ENCODE data around the gene MAGEB17. TPM values are rescaled to one million over a fixed set of nuclear protein-coding genes. Genes with fewer than 3 reads are reported as not detected.

MAGEB17 gene
- polyA plus RNA-seq, 1 of the 3 experiments (the other 2 are of a cell fraction): 0.13 TPM

GRCh38 chrX:16172391-16172790 is 5.1 kb downstream of the MAGEB17 start:
- TF ChIP-seq GABPA (IDR thresholded peaks at IDR 0.05; ENCODE audit: low read depth) (no peak), NRF1 (IDR thresholded peaks at IDR 0.05; ENCODE audit: low read depth, low read length) (no peak), RCOR1 (IDR thresholded peaks at IDR 0.05; ENCODE audit: low read length) (no peak), MEF2A (IDR thresholded peaks at IDR 0.05; ENCODE audit: borderline replicate concordance, low read depth) (no peak), MXI1 (IDR thresholded peaks at IDR 0.05; ENCODE audit: low read depth, low read length) (no peak), PBX3 (IDR thresholded peaks at IDR 0.05) (no peak), TAF1 (IDR thresholded peaks at IDR 0.05; ENCODE audit: borderline replicate concordance, low read depth, low read length) (no peak), GATA2 (CRISPR knock-in tag; IDR thresholded peaks at IDR 0.05) (no peak)
- no peaks in the 10 kb centered on the region for H3K9me2 ChIP-seq
- H3K27me3 ChIP-seq (ENCODE audit: insufficient read depth): no peaks in the 10 kb centered on the region
- H3K9me3 ChIP-seq: no peaks in the 10 kb centered on the region
- no peak for DNase-seq
- WGBS (ENCODE audit: low lambda C conversion rate): 93% methylated on average over 3 of the region's 3 CpGs
- H3F3A ChIP-seq (replicated peaks; ENCODE audit: insufficient read depth): no peaks in the 10 kb centered on the region
- H3K36me3 ChIP-seq (replicated peaks in 1 of 2; ENCODE audit: control insufficient read depth in 1 of 2, insufficient read depth in 2 of 2, low read length in 1 of 2): peaks cover 0 to 3% of the 10 kb centered on the region in 2 experiments
- POLR2A ChIA-PET: no interaction called here
- H3K27ac ChIP-seq (ENCODE audit: low read depth in 2 of 2, low read length in 1 of 2): no peak overlapping the region
- no peak overlapping the region for H3K4me3 ChIP-seq (ENCODE audit: low read depth in 2 of 2, low read length in 1 of 2)
- H3K9ac ChIP-seq: no peak overlapping the region
- H4K20me1 ChIP-seq (ENCODE audit: insufficient read depth): no peaks in the 10 kb centered on the region
- H3K4me2 ChIP-seq: no peak overlapping the region
- CTCF ChIA-PET: no interaction called here
- H3K79me2 ChIP-seq (ENCODE audit: insufficient read depth): no peaks in the 10 kb centered on the region
- no peaks in the 10 kb centered on the region for H3K4me1 ChIP-seq (ENCODE audit: control insufficient read depth in 1 of 2, insufficient read depth in 2 of 2, low read depth in 1 of 2, low read length in 1 of 2)
- H2AFZ ChIP-seq (ENCODE audit: low read depth): no peak overlapping the region

GRCh38 chrX:16175329-16176061 is 8.2 kb downstream of the MAGEB17 start:
- Histone ChIP-seq H3K27me3 (ENCODE audit: insufficient read depth) (no peaks in the 10 kb centered on the region), H3K9me3 (no peaks in the 10 kb centered on the region), H3K4me3 (ENCODE audit: low read depth in 2 of 2, low read length in 1 of 2) (no peak overlapping the region), H2AFZ (ENCODE audit: low read depth) (no peak overlapping the region), H3K9ac (no peak overlapping the region), H3K79me2 (ENCODE audit: insufficient read depth) (no peaks in the 10 kb centered on the region), H3K4me1 (ENCODE audit: control insufficient read depth in 1 of 2, insufficient read depth in 2 of 2, low read depth in 1 of 2, low read length in 1 of 2) (no peaks in the 10 kb centered on the region), H3K27ac (ENCODE audit: low read depth in 2 of 2, low read length in 1 of 2) (no peak overlapping the region), H3K9me2 (no peaks in the 10 kb centered on the region), H4K20me1 (ENCODE audit: insufficient read depth) (no peaks in the 10 kb centered on the region), H3F3A (replicated peaks; ENCODE audit: insufficient read depth) (no peaks in the 10 kb centered on the region), H3K36me3 (replicated peaks in 1 of 2; ENCODE audit: control insufficient read depth in 1 of 2, insufficient read depth in 2 of 2, low read length in 1 of 2) (peaks cover 0 to 3% of the 10 kb centered on the region in 2 experiments), H3K4me2 (no peak overlapping the region)
- ChIA-PET CTCF (no interaction called here), POLR2A (no interaction called here)
- no peak for DNase-seq
- 16% methylated on average over 3 of the region's 3 CpGs for WGBS (ENCODE audit: low lambda C conversion rate)
- no peak for TF ChIP-seq REST (IDR thresholded peaks at IDR 0.05; ENCODE audit: low read depth, low read length)
- TF ChIP-seq FOXJ3 (CRISPR knock-in tag; IDR thresholded peaks at IDR 0.05): no peak
- TF ChIP-seq RXRA (IDR thresholded peaks at IDR 0.05; ENCODE audit: borderline replicate concordance, low read depth): no peak
- TF ChIP-seq PBX3 (IDR thresholded peaks at IDR 0.05): no peak
